Activated T-helper 9 cell treated with anti-CD3 and anti-CD28 coated beads, Interleukin-2, amount 50 U/mL, for 16 hours (primary cell): Measurements from ENCODE around the gene MMRN2.
"Not testable (repeated sequence)": the region's sequence is repeated elsewhere in the genome, so short reads cannot be mapped to it uniquely, and the experiment has no call there.

Experiments
- DNase-seq: peaks from one replicate; pipeline ENCODE4 v3.0.0-alpha.2; 2020; ENCODE audit warnings: low read depth

MMRN2 gene

GRCh38 chr10:86940677-86941076 is 16.7 kb downstream of the MMRN2 start:
- DNase-seq: no peak

GRCh38 chr10:86940076-86940475 is 17.3 kb downstream of the MMRN2 start:
- DNase-seq: not testable (repeated sequence)

GRCh38 chr10:86938260-86938659 is 19.2 kb downstream of the MMRN2 start:
- DNase-seq: no peak

GRCh38 chr10:86937502-86938154 is 19.8 kb downstream of the MMRN2 start:
- no peak for DNase-seq

GRCh38 chr10:86936661-86937501 is 20.5 kb downstream of the MMRN2 start:
- DNase-seq: no peak

GRCh38 chr10:86934162-86934711 is 23.2 kb downstream of the MMRN2 start:
- DNase-seq: not testable (repeated sequence)

- DNase-seq: no peak
These were observed 24.7 kb downstream of the MMRN2 start for GRCh38 chr10:86932674-86933073.

GRCh38 chr10:86931872-86932271 is 25.5 kb downstream of the MMRN2 start:
- DNase-seq: no peak

GRCh38 chr10:86929468-86930380 is 27.7 kb downstream of the MMRN2 start:
- DNase-seq: no peak

- no peak for DNase-seq
These were observed 34.9 kb downstream of the MMRN2 start for GRCh38 chr10:86922553-86922961.

- DNase-seq: no peak
These were observed 39.4 kb downstream of the MMRN2 start for GRCh38 chr10:86918022-86918471.

- no peak for DNase-seq
These were observed 42.7 kb downstream of the MMRN2 start for GRCh38 chr10:86914734-86915133.

- DNase-seq: no peak
These were observed 52.0 kb downstream of the MMRN2 start for GRCh38 chr10:86905429-86905828.

GRCh38 chr10:86904600-86904999 is 52.8 kb downstream of the MMRN2 start:
- DNase-seq: no peak

- DNase-seq: no peak
These were observed 56.5 kb downstream of the MMRN2 start for GRCh38 chr10:86900955-86901354.

- no peak for DNase-seq
These were observed 57.6 kb downstream of the MMRN2 start for GRCh38 chr10:86899670-86900276.

- DNase-seq: no peak
These were observed 58.3 kb downstream of the MMRN2 start for GRCh38 chr10:86899132-86899531.

GRCh38 chr10:86898511-86898910 is 58.9 kb downstream of the MMRN2 start:
- no peak for DNase-seq

- DNase-seq: no peak
These were observed 67.4 kb downstream of the MMRN2 start for GRCh38 chr10:86889997-86890396.

GRCh38 chr10:86888585-86889381 is 68.6 kb downstream of the MMRN2 start:
- DNase-seq: no peak
